ENCODE data around the gene SOWAHB. TPM values are rescaled to one million over a fixed set of nuclear protein-coding genes. Genes with fewer than 3 reads are reported as not detected.
A peak's percentile ranks its signal among the peaks of the same experiment; 100 is the strongest.

SOWAHB gene
- not detected for total RNA-seq
- long read RNA-seq = 0 reads

GRCh38 chr4:76897536-76898384, at the start of gene SOWAHB:
TSS of gene SOWAHB (minus strand) at chr4:76898144. CDS start at chr4:76897849, 295 bp downstream.
- ATAC-seq = peak; percentile 35
- DNase-seq (ENCODE audit: missing footprints) = peak; percentile 30
- intact Hi-C loops (cut with DNase I) = no loop called here

GRCh38 chr4:76947369-76947768, 49.4 kb upstream of the SOWAHB start:
- ATAC-seq (no peak), DNase-seq (ENCODE audit: missing footprints) (no peak)
- intact Hi-C loops (cut with DNase I) = loop anchor here (5.0 to 10.0 kb wide), 2 partner anchors 133 to 435 kb away; no protein-coding TSS in a partner anchor

- ATAC-seq (no peak), DNase-seq (ENCODE audit: missing footprints) (no peak)
- intact Hi-C loops (cut with DNase I) = loop anchor here (10.0 kb wide), 1 partner anchor 129 kb away; no protein-coding TSS in a partner anchor
Observed at GRCh38 chr4:76943790-76944189, 45.8 kb upstream of the SOWAHB start.

- no peak for DNase-seq (ENCODE audit: missing footprints)
- ATAC-seq = no peak
- intact Hi-C loops (cut with DNase I) = loop anchor here (10.0 kb wide), 1 partner anchor 128 kb away; no protein-coding TSS in a partner anchor
Observed at GRCh38 chr4:76943129-76943620, 45.2 kb upstream of the SOWAHB start.

GRCh38 chr4:76939184-76939583, 41.2 kb upstream of the SOWAHB start:
- DNase-seq (ENCODE audit: missing footprints) (no peak), ATAC-seq (no peak)
- intact Hi-C loops (cut with DNase I) = no loop called here

DNA sequence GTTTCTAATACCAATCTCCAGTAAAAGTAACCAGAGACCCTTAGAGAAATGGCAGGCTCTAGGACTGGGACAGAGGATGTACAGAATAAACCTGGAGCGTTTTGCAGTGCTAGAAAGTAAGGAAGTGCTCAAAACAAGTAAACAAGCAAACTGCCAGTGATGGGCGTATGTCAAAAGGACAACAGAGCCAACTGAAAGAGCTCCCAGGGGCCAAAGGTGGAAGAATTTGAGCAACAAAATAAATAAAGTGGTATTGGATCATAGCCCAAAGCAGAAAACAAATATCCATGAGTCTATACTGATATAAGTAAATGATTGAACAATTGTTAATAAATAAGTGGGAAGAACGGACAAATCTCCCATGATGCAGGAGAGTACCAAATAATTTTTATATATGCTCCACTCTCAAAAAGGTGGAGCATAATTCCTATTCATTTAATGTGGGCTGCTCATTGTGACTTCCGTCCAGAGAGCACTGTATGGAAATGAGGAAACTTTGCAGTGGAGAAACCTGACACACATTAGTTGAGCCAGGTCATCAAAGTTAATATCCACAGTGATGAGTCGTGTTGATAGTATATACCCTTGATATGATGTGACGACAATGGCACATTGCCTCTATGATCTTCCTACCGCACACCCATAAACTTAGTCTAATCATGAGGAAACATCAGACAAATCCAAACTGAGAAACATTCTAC, 33.8 kb upstream of the SOWAHB start:
- intact Hi-C loops (cut with DNase I) = no loop called here
- ATAC-seq = no peak
- no peak for DNase-seq (ENCODE audit: missing footprints)

- ATAC-seq = no peak
- intact Hi-C loops (cut with DNase I) = no loop called here
- DNase-seq (ENCODE audit: missing footprints) = no peak
Observed at GRCh38 chr4:76931087-76931486, 33.1 kb upstream of the SOWAHB start.

- intact Hi-C loops (cut with DNase I) = no loop called here
- no peak for ATAC-seq
- DNase-seq (ENCODE audit: missing footprints) = no peak
Observed at GRCh38 chr4:76930685-76931084, 32.7 kb upstream of the SOWAHB start.

DNA sequence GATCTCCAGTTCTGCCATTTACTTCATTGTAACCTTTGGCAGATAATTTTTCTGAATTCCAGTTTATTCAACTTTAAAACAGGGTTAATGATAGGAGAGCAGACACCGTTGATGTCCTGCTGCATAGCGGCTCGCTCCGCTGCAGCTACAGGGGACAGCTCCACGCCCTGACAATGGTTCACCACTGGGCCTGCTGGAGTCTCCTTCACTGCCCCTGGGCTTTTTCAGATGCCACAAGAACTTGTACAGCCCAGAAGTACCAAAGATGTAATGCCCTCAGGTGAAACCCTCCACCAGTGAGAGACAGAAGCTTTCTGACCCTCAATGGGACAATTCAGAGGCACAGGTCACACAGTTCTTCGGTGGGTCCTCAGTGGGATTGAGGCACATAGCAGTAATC, 28.9 kb upstream of the SOWAHB start:
- intact Hi-C loops (cut with DNase I) = no loop called here
- DNase-seq (ENCODE audit: missing footprints) = no peak
- no peak for ATAC-seq

GRCh38 chr4:76923619-76924357, 25.8 kb upstream of the SOWAHB start:
- intact Hi-C loops (cut with DNase I) = no loop called here
- DNase-seq (ENCODE audit: missing footprints) = no peak
- no peak for ATAC-seq

DNA sequence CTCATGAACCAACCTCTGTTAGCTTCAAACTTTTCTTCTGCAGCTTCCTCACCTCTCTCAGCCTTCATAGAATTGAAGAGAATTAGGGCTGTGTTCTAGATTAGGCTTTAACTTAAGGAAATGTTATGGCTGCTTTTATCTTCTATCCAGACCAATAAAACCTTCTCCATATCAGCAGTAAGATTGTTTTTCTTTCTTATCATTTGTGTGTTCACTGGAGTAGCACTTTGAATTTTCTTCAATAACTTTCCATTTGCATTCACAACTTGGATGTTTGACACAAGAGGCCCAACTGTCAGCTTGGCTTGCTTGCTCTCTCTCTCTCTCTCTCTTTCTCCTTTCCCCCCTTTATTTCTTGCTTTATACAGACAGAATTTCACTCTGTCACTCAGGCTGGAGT, 22.8 kb upstream of the SOWAHB start:
- ATAC-seq (no peak), DNase-seq (ENCODE audit: missing footprints) (no peak)
- intact Hi-C loops (cut with DNase I) = no loop called here

GRCh38 chr4:76909711-76910110, 11.8 kb upstream of the SOWAHB start:
- ATAC-seq (no peak), DNase-seq (ENCODE audit: missing footprints) (no peak)
- intact Hi-C loops (cut with DNase I) = no loop called here

GRCh38 chr4:76905521-76905920, 7.6 kb upstream of the SOWAHB start:
- ATAC-seq = no peak
- intact Hi-C loops (cut with DNase I) = no loop called here
- DNase-seq (ENCODE audit: missing footprints) = no peak

- intact Hi-C loops (cut with DNase I) = no loop called here
- no peak for DNase-seq (ENCODE audit: missing footprints)
- no peak for ATAC-seq
Observed at GRCh38 chr4:76904646-76905190, 6.8 kb upstream of the SOWAHB start.

DNA sequence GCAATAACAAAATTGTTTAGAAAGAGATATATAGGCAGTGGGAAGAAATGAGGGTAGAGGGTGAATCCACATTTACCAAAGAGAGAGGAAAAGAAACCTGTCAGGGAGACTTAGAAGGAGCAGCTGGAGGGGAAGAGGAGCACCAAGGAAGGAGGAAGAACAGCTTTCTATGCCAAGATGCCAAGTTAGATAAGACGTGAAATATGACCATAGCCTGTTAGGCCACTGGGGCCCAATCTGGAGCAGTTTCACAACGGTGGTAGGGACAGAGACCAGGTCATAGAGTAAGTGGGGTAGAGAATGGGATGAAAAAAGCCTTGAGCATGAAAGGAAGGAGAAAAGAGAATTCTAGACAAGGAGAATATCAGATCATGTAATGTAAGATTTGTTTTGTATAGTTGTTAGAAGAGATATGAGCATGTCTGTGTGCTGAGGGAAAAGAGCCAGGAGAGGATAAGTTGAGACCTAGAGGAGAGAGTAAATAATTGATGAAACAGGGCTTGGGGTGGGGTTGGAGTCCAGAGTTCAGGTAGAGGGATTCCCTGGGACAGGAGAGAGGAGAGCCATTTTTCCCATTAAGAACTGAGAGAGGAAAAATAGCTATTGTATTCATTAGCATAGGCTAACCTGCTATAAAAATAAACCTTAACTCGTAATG, 4.4 kb upstream of the SOWAHB start:
- intact Hi-C loops (cut with DNase I) = no loop called here
- no peak for DNase-seq (ENCODE audit: missing footprints)

DNA sequence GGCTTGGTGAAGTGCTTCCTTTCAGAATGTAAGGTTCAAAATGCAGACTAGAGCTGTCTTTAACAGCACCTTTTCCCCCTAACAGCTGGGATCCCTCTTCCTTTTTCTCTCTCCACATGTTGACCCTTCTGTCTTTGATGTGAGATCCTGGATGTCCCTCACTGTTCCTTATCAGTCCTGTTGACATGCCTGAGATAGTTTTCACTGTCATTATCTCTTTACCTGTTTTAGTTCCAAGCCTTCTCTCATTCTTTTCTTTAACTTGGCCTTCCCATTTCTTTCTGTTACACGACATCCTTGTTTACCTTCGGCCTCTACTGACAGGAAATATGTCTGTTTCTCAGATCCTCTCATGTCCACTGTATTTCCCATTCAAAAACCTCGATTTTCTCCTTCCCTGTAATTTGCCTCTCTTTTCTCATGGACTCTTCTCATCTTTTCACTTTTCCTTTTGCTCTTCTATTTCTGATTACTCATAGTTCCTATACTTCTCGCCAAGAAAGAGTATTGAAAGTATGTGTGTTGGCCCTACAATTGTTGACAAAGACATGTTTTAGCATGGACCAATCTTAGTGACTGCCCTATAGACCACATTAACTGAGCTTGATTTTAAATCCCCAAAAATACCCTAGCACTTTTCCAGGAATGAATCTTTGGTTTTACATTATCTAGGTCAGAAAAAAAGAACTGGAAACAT, 1.2 kb upstream of the SOWAHB start:
- DNase-seq (ENCODE audit: missing footprints) = no peak
- ATAC-seq = no peak

More for the DNA sequence above, 4.4 kb upstream of the SOWAHB start:
- no peak for ATAC-seq

DNA sequence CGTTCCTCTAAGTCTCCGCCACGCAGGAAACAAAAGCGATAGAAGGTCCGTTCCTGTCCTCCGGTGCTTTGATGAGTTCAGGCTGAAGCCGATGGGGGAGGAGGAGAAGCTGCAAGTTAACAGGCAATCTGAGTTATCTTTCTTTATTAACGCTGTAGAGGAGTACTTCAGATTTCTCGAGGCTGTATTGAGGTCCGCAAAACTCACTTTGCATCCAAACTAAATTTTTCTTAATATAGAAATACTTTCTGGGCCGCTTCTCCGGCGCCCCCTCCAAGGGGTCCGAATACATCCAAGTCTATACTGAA, 395 bp upstream of the SOWAHB start:
- ATAC-seq (no peak), DNase-seq (ENCODE audit: missing footprints) (no peak)
- intact Hi-C loops (cut with DNase I) = no loop called here

More for the DNA sequence above, 1.2 kb upstream of the SOWAHB start:
- intact Hi-C loops (cut with DNase I) = no loop called here
